H54 (cell line): ENCODE measurements around the gene MATN4.

Experiments used
- DNase-seq: peaks from one replicate; pipeline ENCODE4 v3.0.0; 2011; ENCODE audit warnings: low spot score, mixed read lengths; ENCODE audit not compliant: insufficient read length
- FAIRE-seq: peaks from 3 replicates; lab custom pipeline; 2011; peaks lifted over from hg19 to GRCh38; lab: Jason Lieb, UNC
- POLR2A ChIP-seq: IDR thresholded peaks from 2 replicates; pipeline ENCODE4 v1.6.1; 2011; ENCODE audit warnings: low read depth, mild to moderate bottlenecking, low read length

Gene MATN4

DNA sequence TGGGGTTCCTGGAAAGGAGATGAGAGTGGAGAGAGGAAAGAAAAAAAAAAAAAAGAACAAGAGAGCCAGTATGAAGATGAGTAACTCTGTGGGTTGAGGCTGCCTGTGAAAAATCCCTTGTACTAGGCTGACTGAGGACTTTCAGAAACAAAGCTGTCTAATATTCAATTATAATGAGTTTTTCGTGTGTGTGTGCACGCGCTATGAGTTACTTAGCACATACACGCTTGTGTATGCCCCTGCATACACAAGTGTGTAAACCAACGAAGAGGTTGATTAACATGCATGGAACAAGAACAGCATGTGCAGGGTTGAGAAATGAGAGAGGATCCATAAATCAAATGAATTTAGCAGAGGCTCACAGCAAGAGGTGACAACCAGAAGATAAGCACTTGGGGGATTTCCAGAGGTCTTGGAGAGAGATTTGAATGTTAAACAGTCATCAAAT is 6.3 kb downstream of the MATN4 start:
- FAIRE-seq = no peak

GRCh38 chr20:45300961-45301360 is 7.1 kb downstream of the MATN4 start:
- no peak for TF ChIP-seq POLR2A
- DNase-seq (peak; percentile 73), FAIRE-seq (no peak)

More for the DNA sequence above, 6.3 kb downstream of the MATN4 start:
- no peak for DNase-seq
- TF ChIP-seq POLR2A = no peak

DNA sequence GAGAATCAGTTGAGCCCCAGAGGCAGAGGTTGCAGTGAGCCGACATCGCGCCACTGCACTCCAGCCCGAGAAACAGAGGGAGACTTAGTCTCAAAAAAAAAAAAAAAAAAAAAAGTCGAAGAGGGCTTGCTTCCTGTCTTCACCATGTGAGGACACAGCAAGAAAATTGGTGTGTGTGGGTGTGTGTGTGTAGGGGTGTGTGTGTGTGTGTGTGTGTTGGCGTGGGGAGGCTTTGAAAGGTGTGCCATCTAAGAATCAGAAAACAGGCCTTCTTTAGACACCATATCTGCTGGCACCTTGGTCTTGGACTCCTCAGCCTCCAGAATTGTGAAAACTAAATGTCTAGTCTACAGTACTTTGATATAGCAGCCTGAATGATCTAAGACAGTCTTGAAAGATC is 8.3 kb downstream of the MATN4 start:
- FAIRE-seq = no peak
- TF ChIP-seq POLR2A = no peak
- no peak for DNase-seq

- TF ChIP-seq POLR2A = no peak
- DNase-seq (no peak), FAIRE-seq (no peak)
These were observed 10.2 kb downstream of the MATN4 start for GRCh38 chr20:45297786-45298497.

DNA sequence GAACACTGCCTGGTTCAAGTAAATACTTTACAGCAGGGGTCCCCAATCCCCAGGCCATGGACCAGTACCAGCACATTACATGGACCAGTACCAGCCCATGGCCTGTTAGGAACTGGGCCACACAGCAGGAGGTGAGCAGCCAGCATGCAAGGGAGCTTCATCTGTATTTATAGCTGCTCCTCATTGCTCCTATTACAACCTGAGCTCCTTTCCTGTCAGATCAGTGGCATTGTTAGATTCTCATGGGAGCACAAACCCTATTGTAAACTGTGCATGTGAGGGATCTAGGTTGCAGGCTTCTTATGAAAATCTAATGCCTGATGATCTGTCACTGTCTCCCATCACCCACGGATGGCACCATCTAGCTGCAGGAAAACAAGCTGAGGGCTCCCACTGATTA is 13.4 kb downstream of the MATN4 start:
- no peak for DNase-seq
- FAIRE-seq = no peak
- no peak for TF ChIP-seq POLR2A

- FAIRE-seq (no peak), DNase-seq (no peak)
- no peak for TF ChIP-seq POLR2A
These were observed 14.1 kb downstream of the MATN4 start for GRCh38 chr20:45294003-45294368.

DNA sequence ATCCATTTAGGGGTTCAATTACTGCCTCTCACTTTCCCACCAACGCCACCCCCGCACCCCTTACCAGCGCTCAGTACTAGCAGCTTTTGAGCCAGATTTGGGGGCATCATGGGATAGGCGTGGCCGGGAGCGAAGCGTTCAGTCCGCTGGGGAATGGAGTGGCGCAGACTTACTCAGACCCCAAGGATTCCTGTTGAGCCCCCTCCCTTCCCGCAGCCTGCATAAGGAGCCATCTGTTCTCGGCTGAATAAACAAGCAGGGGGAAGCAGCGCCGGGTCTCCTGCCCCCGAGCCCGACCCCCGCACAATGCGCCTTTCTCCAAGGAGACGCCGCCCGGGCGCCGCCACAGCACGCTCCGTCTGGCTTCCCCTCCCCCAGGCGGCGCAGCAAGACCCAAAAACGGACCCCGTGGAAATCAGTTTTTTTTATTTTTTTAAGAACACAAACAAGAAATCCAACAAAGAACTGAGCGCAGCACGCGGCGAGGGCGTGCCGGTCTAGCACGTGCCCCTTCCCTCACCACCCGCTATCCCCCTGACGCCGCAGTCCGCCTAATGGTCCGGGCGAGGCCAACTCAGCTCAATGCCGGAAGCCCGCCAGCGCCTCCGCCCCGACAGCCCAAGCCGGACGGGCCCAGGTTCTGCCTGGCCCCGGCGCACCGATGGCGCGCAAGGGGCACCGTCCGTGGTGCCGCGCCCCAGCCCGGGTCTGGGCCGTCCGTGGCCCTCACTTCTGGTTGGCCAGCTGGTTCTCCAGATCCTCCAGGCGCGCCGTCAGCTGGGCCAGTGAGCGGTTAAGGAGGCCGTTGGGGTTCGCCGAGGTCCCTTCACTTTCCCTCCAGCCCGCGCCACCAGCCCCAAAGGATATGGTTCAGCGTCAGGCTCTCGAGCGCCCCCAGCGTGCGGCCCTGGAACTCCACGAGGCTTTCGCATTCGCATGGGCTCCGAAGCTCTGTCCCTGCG is 14.8 kb downstream of the MATN4 start:
- no peak for FAIRE-seq
- TF ChIP-seq POLR2A = peak; percentile 23; the same call in 1 of the 2 replicates
- DNase-seq = peak; percentile 71

- TF ChIP-seq POLR2A = no peak
- FAIRE-seq = no peak
These were observed 15.8 kb downstream of the MATN4 start for GRCh38 chr20:45292343-45292742.

DNA sequence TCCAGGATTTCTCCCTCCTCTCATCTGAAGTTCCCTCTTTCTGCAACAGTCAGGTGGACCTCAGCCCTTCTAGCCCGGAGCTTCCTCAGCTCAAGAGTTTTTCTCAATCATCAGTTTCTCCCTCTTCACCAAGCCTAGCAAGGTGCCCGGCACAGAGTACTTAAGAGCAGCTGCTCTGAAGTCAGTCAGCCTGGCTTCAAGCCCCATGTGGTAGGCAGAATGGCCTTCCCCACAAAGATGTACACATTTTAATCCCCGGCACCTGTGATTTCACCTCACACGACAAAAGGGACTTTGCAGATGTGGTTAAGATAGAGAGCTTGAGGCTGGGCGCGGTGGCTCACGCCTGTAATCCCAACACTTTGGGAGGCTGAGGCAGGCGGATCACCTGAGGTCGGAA is 16.6 kb downstream of the MATN4 start:
- no peak for FAIRE-seq
- TF ChIP-seq POLR2A = no peak

More at GRCh38 chr20:45292343-45292742, 15.8 kb downstream of the MATN4 start:
- no peak for DNase-seq

DNA sequence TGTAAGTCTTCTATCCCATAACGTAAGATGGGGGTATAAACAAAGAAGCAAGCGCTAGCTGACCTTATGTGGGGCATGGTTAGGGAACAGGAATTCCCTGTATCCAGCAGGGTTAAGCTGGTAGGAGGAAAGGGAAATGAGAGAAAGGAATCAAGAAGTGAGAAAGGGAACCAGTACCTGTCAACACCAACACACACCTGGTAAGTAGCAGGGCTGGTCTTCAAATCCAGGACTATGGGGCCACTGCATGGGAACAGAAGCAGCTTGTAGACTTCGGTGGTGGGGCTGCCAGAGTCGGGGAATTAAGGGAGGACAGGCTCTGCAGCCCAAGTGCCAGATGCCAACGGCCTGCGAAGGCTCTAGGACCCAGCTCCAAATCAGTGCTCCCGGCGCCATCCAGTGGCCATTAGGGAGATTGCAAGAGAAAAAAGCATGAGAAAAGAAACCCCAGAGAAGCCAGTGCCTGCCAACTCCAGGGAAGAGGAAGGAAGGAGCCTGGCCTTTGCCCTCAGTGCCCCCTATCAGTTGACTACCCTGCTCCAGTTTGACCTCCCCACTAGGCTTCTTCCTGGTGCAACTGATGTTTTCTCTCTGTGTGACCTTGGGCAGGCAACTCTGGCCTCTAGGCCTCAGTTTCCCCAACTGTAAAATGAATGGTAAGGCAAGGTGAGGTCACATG is 17.3 kb downstream of the MATN4 start:
- TF ChIP-seq POLR2A = no peak
- DNase-seq (peak; percentile 88), FAIRE-seq (no peak)

More for the DNA sequence above, 16.6 kb downstream of the MATN4 start:
- no peak for DNase-seq

- no peak for TF ChIP-seq POLR2A
- no peak for DNase-seq
- no peak for FAIRE-seq
These were observed 18.0 kb downstream of the MATN4 start for GRCh38 chr20:45289942-45290676.

DNA sequence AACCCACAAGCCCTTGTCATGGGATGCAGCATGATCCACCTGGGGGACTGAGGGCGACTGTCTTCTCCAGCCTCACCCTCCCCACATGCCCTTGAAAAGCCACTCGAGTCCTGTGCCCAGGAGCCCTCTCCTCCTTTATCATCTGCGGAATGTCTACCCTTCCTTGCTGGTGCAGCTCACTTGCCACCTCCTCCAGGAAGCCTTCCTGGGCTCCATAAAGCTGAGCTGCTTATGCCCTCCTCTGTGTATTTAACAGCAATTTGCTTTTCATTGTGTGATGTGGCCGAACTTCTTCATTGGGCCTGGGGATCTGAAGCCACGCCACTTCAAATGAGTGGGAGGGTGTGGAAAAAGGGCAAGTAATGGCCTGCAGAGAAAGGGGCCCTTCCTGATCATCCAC is 19.2 kb downstream of the MATN4 start:
- DNase-seq (no peak), FAIRE-seq (no peak)
- no peak for TF ChIP-seq POLR2A

DNA sequence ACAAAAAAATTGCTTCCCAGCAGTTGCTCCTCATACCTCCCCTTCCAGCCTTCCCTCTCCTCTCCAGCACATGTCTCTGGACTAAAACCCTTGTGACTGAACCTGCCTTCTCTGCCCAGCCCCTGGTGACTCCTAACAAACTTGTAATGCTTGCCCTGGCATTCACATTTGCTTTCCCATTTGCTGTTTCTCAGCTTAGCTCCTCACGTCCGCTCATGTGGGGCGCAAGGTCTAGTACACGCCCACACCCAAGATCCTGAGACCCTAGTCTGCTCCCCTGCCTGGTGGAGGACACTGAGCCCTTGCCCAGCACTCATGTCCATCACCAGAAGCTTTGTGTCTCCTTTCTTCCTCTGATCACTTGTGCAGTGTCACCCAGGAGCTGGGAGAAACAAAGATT is 19.7 kb downstream of the MATN4 start:
- DNase-seq (no peak), FAIRE-seq (no peak)
- TF ChIP-seq POLR2A = no peak
